GM19455 (cell line): ENCODE measurements around the gene PCDH19.
A peak's percentile ranks its signal among the peaks of the same experiment; 100 is the strongest.

Source experiments
- ATAC-seq: cut with Tn5 transposase; IDR thresholded peaks from one replicate; pipeline ENCODE4 v1.9.1; 2021; ENCODE audit not compliant: unreplicated experiment

Gene PCDH19

DNA sequence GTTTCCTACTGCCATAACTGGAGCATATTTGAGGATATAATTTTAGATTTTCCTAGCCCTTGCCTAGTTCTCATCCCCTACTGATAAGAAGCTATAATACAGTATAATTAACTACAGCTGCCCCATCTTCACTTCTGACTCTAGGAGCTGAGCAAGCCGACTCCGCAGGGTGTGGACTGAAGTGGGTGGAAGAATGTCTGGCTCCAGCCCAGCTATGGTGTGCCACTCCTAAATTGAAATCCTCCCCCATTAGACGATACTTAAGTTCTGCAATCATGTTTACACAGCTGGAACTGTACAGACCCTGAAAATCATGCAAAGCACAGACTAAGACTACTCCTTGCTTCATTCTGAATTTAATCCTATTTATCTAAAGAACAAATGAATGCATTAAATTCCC is 93.1 kb downstream of the PCDH19 start:
- no peak for ATAC-seq

- ATAC-seq = no peak
Observed at GRCh38 chrX:100315566-100315965, 94.5 kb downstream of the PCDH19 start.

DNA sequence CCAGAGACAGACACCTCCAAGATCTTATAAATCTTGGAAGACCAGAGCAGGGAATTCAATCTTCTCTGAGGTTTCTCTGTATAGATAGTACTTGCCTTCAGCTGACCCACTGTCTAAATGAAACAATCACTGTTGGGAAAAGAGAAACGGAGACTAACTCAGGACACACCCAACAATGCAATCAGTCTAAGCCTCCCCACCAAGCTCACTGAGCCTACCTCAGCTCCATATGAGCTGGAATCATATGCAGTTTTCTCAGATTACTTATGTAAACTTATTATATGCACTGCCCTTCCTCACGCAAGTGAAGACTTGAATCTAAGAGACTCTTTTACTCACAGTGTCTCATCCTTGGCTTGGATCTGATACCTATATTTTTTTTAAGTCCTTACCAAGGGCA is 110.5 kb downstream of the PCDH19 start:
- ATAC-seq = no peak

DNA sequence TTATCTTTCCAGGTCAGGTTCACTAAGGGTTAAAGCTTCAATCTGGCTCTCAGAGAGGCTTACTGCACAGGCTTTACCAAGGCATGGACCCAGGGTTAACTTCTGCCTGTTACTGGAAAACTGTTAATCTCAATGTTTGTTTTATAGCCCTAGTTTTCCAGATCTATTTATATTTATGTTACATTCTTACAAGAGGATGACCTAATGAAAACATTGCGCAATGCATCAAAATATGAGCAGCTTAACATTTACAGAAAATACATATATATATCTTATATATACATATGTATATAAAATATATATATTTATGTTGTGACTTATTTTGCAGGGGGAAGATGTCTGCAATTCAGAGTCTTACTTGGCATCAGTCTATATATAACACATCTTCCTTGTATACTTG is 112.3 kb downstream of the PCDH19 start:
- ATAC-seq = no peak

GRCh38 chrX:100296183-100296753 is 113.8 kb downstream of the PCDH19 start:
- no peak for ATAC-seq

DNA sequence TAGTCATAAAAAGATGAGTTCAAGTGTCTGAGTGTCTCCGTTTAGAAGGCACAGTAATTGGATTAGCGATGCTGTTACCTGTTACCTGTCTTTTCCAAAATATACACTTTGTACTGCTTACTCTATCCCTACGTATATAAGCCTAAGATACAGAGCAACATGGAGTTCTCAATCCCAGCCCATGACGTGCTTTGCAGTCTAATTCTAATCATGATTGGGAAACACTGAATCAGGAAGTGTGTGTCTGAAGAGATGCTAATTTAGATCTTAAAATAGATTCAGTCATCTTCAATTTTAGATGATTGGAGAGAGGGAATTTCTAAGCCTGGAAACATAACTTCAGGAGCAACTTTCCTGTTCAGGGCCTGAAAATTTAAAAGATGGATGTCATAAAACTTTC is 115.1 kb downstream of the PCDH19 start:
- ATAC-seq = no peak

- no peak for ATAC-seq
Observed at GRCh38 chrX:100289066-100289558, 121.0 kb downstream of the PCDH19 start.

- ATAC-seq = no peak
Observed at GRCh38 chrX:100277231-100277630, 132.8 kb downstream of the PCDH19 start.

GRCh38 chrX:100274916-100275315 is 135.2 kb downstream of the PCDH19 start:
- ATAC-seq = no peak

DNA sequence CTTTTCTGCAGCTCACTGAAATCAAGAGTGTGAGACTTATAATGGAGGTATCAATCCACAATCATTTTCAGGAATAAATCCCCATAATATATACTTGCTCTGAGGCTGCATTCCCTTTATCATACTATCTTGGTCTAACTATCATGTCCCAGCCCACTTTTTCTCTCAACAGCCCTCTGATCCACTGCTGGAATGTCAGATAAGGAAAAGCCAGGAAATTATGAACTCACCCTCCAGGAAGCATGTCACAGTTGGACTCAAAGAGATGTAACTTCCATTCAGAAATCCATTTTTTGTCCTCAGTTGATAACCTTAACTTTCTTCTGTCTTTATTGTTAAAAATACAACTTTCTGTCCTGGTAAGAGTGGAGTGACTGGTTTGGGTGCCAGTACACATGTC is 144.9 kb downstream of the PCDH19 start:
- ATAC-seq = no peak

GRCh38 chrX:100264200-100264599 is 145.9 kb downstream of the PCDH19 start:
- peak; percentile 82 for ATAC-seq

GRCh38 chrX:100263650-100264049 is 146.4 kb downstream of the PCDH19 start:
- no peak for ATAC-seq

GRCh38 chrX:100248885-100249493 is 161.1 kb downstream of the PCDH19 start:
- no peak for ATAC-seq

DNA sequence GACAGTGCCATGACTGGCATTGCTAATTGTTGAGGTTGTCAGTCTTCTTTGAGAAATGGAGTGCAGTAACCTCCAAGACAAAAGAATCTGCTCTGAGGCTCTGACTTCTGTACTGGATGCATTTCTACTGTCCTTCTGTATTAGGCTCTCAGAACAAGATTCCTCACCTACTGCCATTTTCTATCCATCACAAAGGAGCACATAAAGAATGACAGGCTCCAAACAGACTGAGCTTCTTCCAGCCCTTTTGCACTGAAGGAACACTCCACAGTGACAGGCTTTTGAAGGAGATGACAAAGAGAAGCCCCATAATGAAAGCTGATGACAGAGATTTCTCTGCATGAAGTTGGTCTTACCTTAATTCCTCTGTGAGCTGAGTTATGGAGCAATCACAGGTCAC is 162.2 kb downstream of the PCDH19 start:
- no peak for ATAC-seq

DNA sequence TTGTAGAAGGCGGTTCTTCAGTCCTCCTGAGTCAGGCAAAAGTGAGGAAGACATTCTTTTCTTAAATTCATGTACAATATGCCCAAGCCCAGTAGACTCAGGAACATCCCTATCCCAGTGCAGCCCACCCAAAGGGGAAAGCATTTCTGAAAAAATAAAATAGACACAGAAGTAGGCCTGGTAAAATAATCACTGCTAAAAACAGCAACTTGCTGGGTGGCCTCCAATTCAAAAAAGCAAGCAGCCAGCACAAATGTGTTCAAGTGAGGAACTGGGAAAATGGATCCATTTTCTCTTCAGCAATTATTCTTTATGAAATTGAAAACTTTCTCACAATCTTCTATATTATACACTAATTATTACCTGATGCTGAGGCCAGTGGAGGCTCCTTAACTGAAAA is 165.4 kb downstream of the PCDH19 start:
- no peak for ATAC-seq
